Smooth muscle cell (in vitro differentiated cells): ENCODE data around the gene ZNF99. TPM values are rescaled to one million over a fixed set of nuclear protein-coding genes. Genes with fewer than 3 reads are reported as not detected.
"Not testable (repeated sequence)": the region's sequence is repeated elsewhere in the genome, so short reads cannot be mapped to it uniquely, and the experiment has no call there.

ENCODE experiments used
- DNase-seq: peaks from one replicate; lab custom pipeline; 2025; ENCODE audit not compliant: unreplicated experiment; lab: John Stamatoyannopoulos, UW
- H2AFZ ChIP-seq: fragments of 200-600 bp; sonication (generic); 2 replicates; pipeline ENCODE4 v1.6.0; 2016; ENCODE audit warnings: antibody characterized with exemption, low read depth, mild to moderate bottlenecking
- H3F3A ChIP-seq: fragments of 200-600 bp; sonication (generic); 2 replicates; pipeline ENCODE4 v1.6.0; 2017; ENCODE audit warnings: antibody characterized with exemption, low read depth
- H3K27ac ChIP-seq: fragments of 200-600 bp; sonication (generic); 2 replicates; pipeline ENCODE4 v1.5.1; 2016; ENCODE audit warnings: low read depth, mild to moderate bottlenecking
- H3K27me3 ChIP-seq: fragments of 200-600 bp; sonication (generic); 2 replicates; pipeline ENCODE4 v1.6.1; 2016; ENCODE audit warnings: low read depth, mild to moderate bottlenecking
- H3K36me3 ChIP-seq: fragments of 200-600 bp; sonication (generic); 2 replicates; pipeline ENCODE4 v1.5.1; 2016; ENCODE audit warnings: low read depth
- H3K4me1 ChIP-seq: fragments of 200-600 bp; sonication (generic); 2 replicates; pipeline ENCODE4 v1.5.1; 2016; ENCODE audit warnings: low read depth
- H3K4me2 ChIP-seq: fragments of 200-600 bp; sonication (generic); 2 replicates; pipeline ENCODE4 v1.6.0; 2016; ENCODE audit warnings: mild to moderate bottlenecking
- H3K4me3 ChIP-seq: fragments of 200-600 bp; sonication (generic); 2 replicates; pipeline ENCODE4 v1.5.1; 2016; ENCODE audit warnings: mild to moderate bottlenecking
- H3K79me2 ChIP-seq: fragments of 200-600 bp; sonication (generic); 2 replicates; pipeline ENCODE4 v1.6.0; 2016; ENCODE audit warnings: low read depth, mild to moderate bottlenecking
- H3K9ac ChIP-seq: fragments of 200-600 bp; sonication (generic); 2 replicates; pipeline ENCODE4 v1.6.0; 2016; ENCODE audit warnings: low read depth
- H3K9me3 ChIP-seq: fragments of 200-600 bp; sonication (generic); replicated peaks from 2 replicates; pipeline ENCODE4 v1.5.1; 2016; ENCODE audit warnings: low read depth
- H4K20me1 ChIP-seq: fragments of 200-600 bp; sonication (generic); 2 replicates; pipeline ENCODE4 v1.6.0; 2016; ENCODE audit warnings: low read depth
- CTCF ChIP-seq: fragments of 200-600 bp; sonication (generic); IDR thresholded peaks from 2 replicates; pipeline ENCODE4 v1.5.1; 2017; ENCODE audit warnings: borderline replicate concordance, mild to moderate bottlenecking, antibody characterized with exemption; ENCODE audit not compliant: insufficient read depth, poor library complexity, severe bottlenecking
- WGBS: methylation state at CpG from one replicate; pipeline ENCODE4 v1.1.7; 2016; ENCODE audit warnings: low lambda C conversion rate; 5-methylcytosine and 5-hydroxymethylcytosine counted together
- polyA plus RNA-seq: library from polyadenylated mRNA; unstranded; fragments of >200 nt; fragmentation: Nextera tagmentation; extraction: Ambion mirVana; gene quantifications from 2 replicates; pipeline ENCODE4 v1.2.1, GENCODE V29; 2016
- small RNA-seq: library from RNA; depleted of rRNA; stranded (forward); fragments of <200 nt; gene quantifications from one replicate; pipeline ENCODE3, GENCODE V24; 2014
- total RNA-seq: library from RNA; depleted of rRNA; stranded (reverse); fragments of >200 nt; gene quantifications from 2 replicates; pipeline ENCODE4 v1.2.3, GENCODE V29; 2014

Gene ZNF99
- total and polyA plus RNA-seq, 2 experiments from 2014 or later: not detected

DNA sequence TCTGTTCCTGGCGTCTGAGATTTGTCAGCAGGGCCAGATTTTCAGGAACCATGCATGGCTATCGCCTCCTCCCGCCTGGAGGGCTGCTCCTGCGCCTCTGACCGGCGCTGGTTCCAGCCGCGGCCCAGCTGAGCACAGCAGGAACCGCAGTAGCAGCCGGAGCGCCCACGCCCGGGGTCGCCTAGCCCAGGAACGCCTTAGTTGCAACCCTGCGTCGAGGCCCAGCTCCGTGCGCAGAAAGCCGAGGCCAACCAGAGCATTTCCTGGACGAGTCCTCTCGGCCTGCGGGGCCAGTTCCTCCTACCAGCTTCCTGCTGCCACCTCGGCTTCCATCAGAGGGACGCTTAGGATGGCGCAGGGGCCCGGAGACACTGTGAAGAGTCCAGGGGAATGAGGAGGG is 75.0 kb downstream of the ZNF99 start:
- H2AFZ ChIP-seq: no peak overlapping the region
- H3K4me2 ChIP-seq: no peak overlapping the region
- H3K36me3 ChIP-seq: no peaks in the 10 kb centered on the region
- no peaks in the 10 kb centered on the region for H3K79me2 ChIP-seq
- H4K20me1 ChIP-seq: no peaks in the 10 kb centered on the region
- DNase-seq: no peak
- H3K9ac ChIP-seq: no peak overlapping the region
- no peak overlapping the region for H3K4me3 ChIP-seq
- no peaks in the 10 kb centered on the region for H3F3A ChIP-seq
- peaks cover 12% of the 10 kb centered on the region for H3K9me3 ChIP-seq
- TF ChIP-seq CTCF: no peak
- no peaks in the 10 kb centered on the region for H3K27me3 ChIP-seq
- 85% methylated on average over 15 of the region's 27 CpGs for WGBS
- no peaks in the 10 kb centered on the region for H3K4me1 ChIP-seq
- no peak overlapping the region for H3K27ac ChIP-seq

DNA sequence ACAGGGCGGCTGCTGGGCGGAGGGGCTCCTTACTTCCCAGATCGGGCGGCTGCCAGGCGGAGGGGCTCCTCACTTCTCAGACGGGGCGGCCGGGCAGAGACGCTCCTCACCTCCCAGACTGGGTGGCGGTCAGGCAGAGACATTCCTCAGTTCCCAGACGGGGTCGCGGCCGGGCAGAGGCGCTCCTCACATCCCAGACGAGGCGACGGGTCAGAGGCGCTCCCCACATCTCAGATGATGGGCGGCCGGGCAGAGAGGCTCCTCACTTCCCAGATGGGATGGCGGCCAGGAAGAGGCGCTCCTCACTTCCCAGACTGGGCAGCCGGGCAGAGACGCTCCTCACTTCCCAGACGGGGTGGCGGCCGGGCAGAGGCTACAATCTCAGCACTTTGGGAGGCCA is 80.9 kb downstream of the ZNF99 start:
- H3K9me3 ChIP-seq, H3K79me2 ChIP-seq, H3K9ac ChIP-seq, DNase-seq, H3K4me3 ChIP-seq, H3K27me3 ChIP-seq, H3K4me1 ChIP-seq, H3K36me3 ChIP-seq, H4K20me1 ChIP-seq, H3F3A ChIP-seq, H2AFZ ChIP-seq, H3K27ac ChIP-seq, H3K4me2 ChIP-seq: not testable (repeated sequence)
- WGBS: 97% methylated on average over 27 of the region's 28 CpGs

DNA sequence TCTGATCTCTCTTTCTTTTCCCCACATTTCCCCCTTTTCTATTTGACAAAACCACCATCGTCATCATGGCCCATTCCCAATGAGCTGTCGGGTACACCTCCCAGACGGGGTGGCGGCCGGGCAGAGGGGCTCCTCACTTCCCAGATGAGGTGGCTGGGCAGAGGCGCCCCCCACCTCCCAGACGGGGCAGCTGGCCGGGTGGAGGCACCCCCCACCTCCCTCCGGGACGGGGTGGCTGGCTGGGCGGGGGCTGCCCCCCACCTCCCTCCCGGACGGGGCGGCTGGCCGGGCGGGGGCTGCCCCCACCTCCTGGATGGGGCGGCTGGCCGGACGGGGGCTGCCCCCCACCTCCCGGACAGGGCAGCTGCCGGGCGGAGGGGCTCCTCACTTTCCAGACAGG is 81.3 kb downstream of the ZNF99 start:
- not testable (repeated sequence) for H3F3A ChIP-seq, H4K20me1 ChIP-seq, H3K4me1 ChIP-seq, H3K27me3 ChIP-seq, H3K36me3 ChIP-seq, H3K79me2 ChIP-seq, H3K27ac ChIP-seq, DNase-seq, H3K4me2 ChIP-seq, H3K9ac ChIP-seq, H3K9me3 ChIP-seq, H3K4me3 ChIP-seq, H2AFZ ChIP-seq
- 98% methylated on average over 5 of the region's 22 CpGs for WGBS

Small RNAs within 50 kb of the gene (small RNA-seq; reads per million reads assigned to genes)
- gene AC008626.1: not detected
- not detected for gene AC008626.2

Other genes with a start within 250 kb of the ZNF99 start
- gene ZNF492, start 149.8 kb downstream of the ZNF99 start, total RNA-seq: not detected in 2 replicates
- not detected in 2 replicates for gene ZNF492, start 149.8 kb downstream of the ZNF99 start, polyA plus RNA-seq
- not detected in 2 replicates for gene ZNF723, start 48.1 kb upstream of the ZNF99 start, total RNA-seq
- gene ZNF723, start 48.1 kb upstream of the ZNF99 start, polyA plus RNA-seq: not detected in 2 replicates
- gene ZNF728, start 219.0 kb upstream of the ZNF99 start, total RNA-seq: not detected in 2 replicates
- not detected in 2 replicates for gene ZNF728, start 219.0 kb upstream of the ZNF99 start, polyA plus RNA-seq